HepG2 (cell line): ENCODE measurements around the gene MYO5B. TPM values are rescaled to one million over a fixed set of nuclear protein-coding genes. Genes with fewer than 3 reads are reported as not detected.
A peak's percentile ranks its signal among the peaks of the same experiment; 100 is the strongest.

Experiments used
- ATAC-seq: fragments of 200-7000 bp; cut with Tn5 transposase; 3 replicates; pipeline ENCODE4 v1.9.1; 2020; ENCODE audit warnings: mild to moderate bottlenecking, moderate library complexity
- BruUV-seq: library from RNA; stranded (reverse); fragments of 400-500 nt; replicated peaks from 2 replicates; lab custom pipeline; 2021; lab: Mats Ljungman, UMichigan
- CTCF ChIA-PET: fragments of 300-600 bp; formaldehyde crosslinking; extraction: SDS; loops from one replicate; lab custom pipeline; 2021; ENCODE audit warnings: low total read pairs, inconsistent platforms, low intra/inter-chr PET ratio; lab: Yijun Ruan, JAX
- POLR2A ChIA-PET: fragments of 350-600 bp; sonication (Branson Sonifier 250); formaldehyde crosslinking; loops from one replicate; lab custom pipeline; 2020; ENCODE audit warnings: antibody characterized with exemption, inconsistent platforms; lab: Yijun Ruan, JAX
- DNase-seq: peaks from one replicate; pipeline ENCODE4 v3.0.0-alpha.2; 2015; ENCODE audit warnings: low spot score
- FAIRE-seq: peaks from 3 replicates; lab custom pipeline; 2011; peaks lifted over from hg19 to GRCh38; lab: Jason Lieb, UNC
- H2AFZ ChIP-seq: one replicate; pipeline ENCODE4 v1.6.1; 2011; ENCODE audit warnings: low read length, inconsistent platforms
- H3K27ac ChIP-seq: fragments of 300-600 bp; 3 replicates; pipeline ENCODE4 v1.8.0; 2011; ENCODE audit warnings: mixed run types, mild to moderate bottlenecking, mixed read lengths, low read length, inconsistent platforms; ENCODE audit not compliant: insufficient read depth; ENCODE audit errors: extremely low read length
- H3K27me3 ChIP-seq, 2 experiments: fragments of 200-600 bp in 1 of 2; 2 replicates in 1 of 2; 3 replicates in 1 of 2; pipeline versions ENCODE4 v1.6.0 to v1.8.0; 2011; ENCODE audit warnings: low read length in 2 of 2, mild to moderate bottlenecking in 2 of 2, moderate library complexity in 2 of 2, inconsistent platforms in 1 of 2; ENCODE audit not compliant: insufficient read depth in 2 of 2, control insufficient read depth in 1 of 2
- H3K36me3 ChIP-seq, 2 experiments: fragments of 200-600 bp in 1 of 2; replicated peaks in 1 of 2; 2 replicates in 1 of 2; 3 replicates in 1 of 2; pipeline versions ENCODE4 v1.5.1 to v1.8.0; 2011; ENCODE audit warnings: low read length in 2 of 2, inconsistent platforms in 1 of 2; ENCODE audit not compliant: insufficient read depth in 2 of 2, control insufficient read depth in 1 of 2
- H3K4me1 ChIP-seq: 2 replicates; pipeline ENCODE4 v1.5.1; 2012; ENCODE audit warnings: low read length, inconsistent platforms; ENCODE audit not compliant: insufficient read depth
- H3K4me2 ChIP-seq: 2 replicates; pipeline ENCODE4 v1.6.0; 2011; ENCODE audit warnings: low read depth, low read length, inconsistent platforms
- H3K4me3 ChIP-seq, 3 experiments: fragments of 200-600 bp in 1 of 3; sonication (generic), shearing (Covaris generic) in 1 of 3; replicated peaks in 1 of 3; 2 replicates each; pipeline ENCODE4 v1.5.1; 2011 to 2016; ENCODE audit warnings: low read length in 3 of 3, inconsistent platforms in 2 of 3, low read depth in 2 of 3, mild to moderate bottlenecking in 2 of 3, control low read depth in 1 of 3, mixed read lengths in 1 of 3; ENCODE audit not compliant: insufficient read depth in 1 of 3
- H3K79me2 ChIP-seq: one replicate; pipeline ENCODE4 v1.6.1; 2011; ENCODE audit warnings: low read length, inconsistent platforms; ENCODE audit not compliant: insufficient read depth
- H3K9ac ChIP-seq: 2 replicates; pipeline ENCODE4 v1.6.0; 2011; ENCODE audit warnings: mild to moderate bottlenecking, low read depth, low read length, inconsistent platforms; ENCODE audit not compliant: insufficient read depth
- H3K9me3 ChIP-seq: 2 replicates; pipeline ENCODE4 v1.5.1; 2012; ENCODE audit warnings: mild to moderate bottlenecking, low read length
- H4K20me1 ChIP-seq: 2 replicates; pipeline ENCODE4 v1.6.0; 2011; ENCODE audit warnings: inconsistent platforms, mild to moderate bottlenecking, low read length, moderate library complexity; ENCODE audit not compliant: insufficient read depth
- AHDC1 ChIP-seq: sonication (generic); formaldehyde crosslinking; IDR thresholded peaks from 2 replicates; pipeline ENCODE4 v1.5.1; 2020; ENCODE audit warnings: mild to moderate bottlenecking, missing genetic modification reagents, borderline replicate concordance
- ATF4 ChIP-seq, 2 experiments: fragments of 450-650 bp in 1 of 2; sonication (generic) in 1 of 2; formaldehyde crosslinking; IDR thresholded peaks; 2 replicates each; pipeline versions ENCODE4 v1.5.0 to v1.8.0; 2020 to 2022; ENCODE audit warnings: mild to moderate bottlenecking in 1 of 2, missing genetic modification reagents in 1 of 2
- BCL6 ChIP-seq: IDR thresholded peaks from 2 replicates; pipeline ENCODE4 v1.6.1; 2016; ENCODE audit warnings: missing genetic modification reagents, missing compliant biosample characterization
- GTF2F1 ChIP-seq: fragments of 150-350 bp; IDR thresholded peaks from 2 replicates; pipeline ENCODE4 v1.6.1; 2014; ENCODE audit warnings: low read length
- ZEB1 ChIP-seq: IDR thresholded peaks from 2 replicates; pipeline ENCODE4 v1.6.1; 2012; ENCODE audit warnings: mild to moderate bottlenecking, low read depth, inconsistent platforms; ENCODE audit not compliant: insufficient replicate concordance
- ZNF256 ChIP-seq: sonication (generic); formaldehyde crosslinking; conservative IDR thresholded peaks from 2 replicates; pipeline ENCODE4 v1.4.0; 2020; ENCODE audit warnings: missing genetic modification reagents
- ZNF567 ChIP-seq: sonication (generic); formaldehyde crosslinking; IDR thresholded peaks from 2 replicates; pipeline ENCODE4 v1.8.1; 2023; ENCODE audit warnings: mild to moderate bottlenecking, missing genetic modification reagents, borderline replicate concordance
- ZNF609 ChIP-seq: sonication (generic); formaldehyde crosslinking; IDR thresholded peaks from 2 replicates; pipeline ENCODE4 v1.4.0; 2020; ENCODE audit warnings: mild to moderate bottlenecking, missing genetic modification reagents, borderline replicate concordance
- ZSCAN22 ChIP-seq: sonication (generic); formaldehyde crosslinking; IDR thresholded peaks from 2 replicates; pipeline ENCODE4 v1.4.0; 2020; ENCODE audit warnings: mild to moderate bottlenecking, missing genetic modification reagents
- WGBS: methylation state at CpG from one replicate; pipeline ENCODE4 v1.1.6; 2017; ENCODE audit warnings: low lambda C conversion rate; 5-methylcytosine and 5-hydroxymethylcytosine counted together
- in situ Hi-C: cut with HindIII; loops from 2 replicates; pipeline ENCODE4 v1.10.0; 2017; ENCODE audit warnings: low pct_unique_long_range_greater_than_20kb; ENCODE audit not compliant: extremely low pct_ligation_motif_present
- intact Hi-C: fragments of 100-400 bp; cut with micrococcal nuclease; formaldehyde crosslinking; loops from one replicate; pipeline ENCODE4 v1.10.0; 2022; ENCODE audit not compliant: unreplicated experiment
- polyA plus RNA-seq, 8 experiments: library from polyadenylated mRNA; depleted of rRNA in 3 of 8; stranded (reverse) in 7 of 8; unstranded in 1 of 8; fragments of >200 nt; fragmentation: Illumina TruSeq in 4 of 8; extraction: Trizol in 4 of 8; gene quantifications; 2 replicates each; pipeline versions ENCODE4 v1.2.1 to v1.2.3, GENCODE V29; 2011 to 2016; ENCODE audit warnings: low read depth in 4 of 8, missing spikeins in 1 of 8, mixed read lengths in 1 of 8; ENCODE audit not compliant: insufficient read depth in 1 of 8
- total RNA-seq, 5 experiments: library from RNA; depleted of rRNA; stranded (reverse); fragments of >200 nt; fragmentation: Illumina TruSeq; extraction: Trizol; gene quantifications; 2 replicates each; pipeline ENCODE4 v1.2.3, GENCODE V29; 2016; ENCODE audit warnings: low read depth in 1 of 5
- TF ChIP-seq, protein P1 (sequence below): conservative IDR thresholded peaks from 2 replicates; pipeline ENCODE4 v1.6.1; 2018; ENCODE audit warnings: missing genetic modification reagents

MYO5B gene
- total and polyA plus RNA-seq, 2 of the 13 experiments (the other 11 are each of a cell fraction or from before 2014, with no cell fraction given) = 13.1 to 24.0 TPM

GRCh38 chr18:50125456-50125855, 69.5 kb downstream of the MYO5B start (continued):
- TF ChIP-seq ZNF609 = no peak
- TF ChIP-seq BCL6 (CRISPR knock-in tag) = peak; percentile 58
- TF ChIP-seq ZNF567 (CRISPR knock-in tag) = no peak

- CTCF ChIA-PET = no interaction called here
- peaks cover 14% of the 10 kb centered on the region for H3K4me1 ChIP-seq
- BruUV-seq = no TSS peak
- H3K27me3 ChIP-seq = no peaks in the 10 kb centered on the region
- POLR2A ChIA-PET = interaction anchor here (1.2 kb wide), 1 partner anchor 9 kb away, joined by 4 read pairs; no protein-coding TSS in a partner anchor
- H3K4me2 ChIP-seq = no peak overlapping the region
- no peak overlapping the region for H3K27ac ChIP-seq
- ATAC-seq = no peak
- in situ Hi-C loops = no loop called here
- no peaks in the 10 kb centered on the region for H4K20me1 ChIP-seq
- no peak overlapping the region for H2AFZ ChIP-seq
- H3K4me3 ChIP-seq = no peak overlapping the region
- H3K9ac ChIP-seq = no peak overlapping the region
- intact Hi-C loops = no loop called here
- H3K9me3 ChIP-seq = no peaks in the 10 kb centered on the region
- 78% methylated on average over 5 of the region's 5 CpGs for WGBS
- FAIRE-seq = no peak
- no peaks in the 10 kb centered on the region for H3K36me3 ChIP-seq
- no peak for DNase-seq
- no peaks in the 10 kb centered on the region for H3K79me2 ChIP-seq
- no peak for TF ChIP-seq ZSCAN22 (CRISPR knock-in tag)
- TF ChIP-seq AHDC1 = no peak
- no peak for TF ChIP-seq ZEB1
- no peak for TF ChIP-seq GTF2F1
- no peak for TF ChIP-seq ZNF256 (CRISPR knock-in tag)
- TF ChIP-seq, protein P1, sequence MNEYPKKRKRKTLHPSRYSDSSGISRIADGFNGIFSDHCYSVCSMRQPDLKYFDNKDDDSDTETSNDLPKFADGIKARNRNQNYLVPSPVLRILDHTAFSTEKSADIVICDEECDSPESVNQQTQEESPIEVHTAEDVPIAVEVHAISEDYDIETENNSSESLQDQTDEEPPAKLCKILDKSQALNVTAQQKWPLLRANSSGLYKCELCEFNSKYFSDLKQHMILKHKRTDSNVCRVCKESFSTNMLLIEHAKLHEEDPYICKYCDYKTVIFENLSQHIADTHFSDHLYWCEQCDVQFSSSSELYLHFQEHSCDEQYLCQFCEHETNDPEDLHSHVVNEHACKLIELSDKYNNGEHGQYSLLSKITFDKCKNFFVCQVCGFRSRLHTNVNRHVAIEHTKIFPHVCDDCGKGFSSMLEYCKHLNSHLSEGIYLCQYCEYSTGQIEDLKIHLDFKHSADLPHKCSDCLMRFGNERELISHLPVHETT (CRISPR knock-in tag) = no peak
- no peak for TF ChIP-seq ATF4 (CRISPR knock-in tag; IDR thresholded peaks at IDR 0.05)
Measured at GRCh38 chr18:50119296-50119695, 75.7 kb downstream of the MYO5B start.
